Stomach (tissue), 9 donors: Measurements from ENCODE around the gene GALNT18. TPM values are rescaled to one million over a fixed set of nuclear protein-coding genes. Genes with fewer than 3 reads are reported as not detected.

Experiments
- DNase-seq, 2 donors: peaks; one replicate each; pipeline versions ENCODE4 v3.0.0 to v3.0.0-alpha.2; 2013 to 2019
- H3K27ac ChIP-seq, 5 donors: fragments of 200-600 bp in 4 of 5; sonication (generic) in 4 of 5; one replicate each; pipeline ENCODE4 v1.5.1; 2013 to 2019; ENCODE audit warnings: mild to moderate bottlenecking in 1 of 5, moderate library complexity in 1 of 5
- H3K27me3 ChIP-seq, 3 donors: fragments of 200-600 bp; sonication (generic); one replicate each; pipeline ENCODE4 v1.5.1; 2017 to 2019; ENCODE audit warnings: mixed run types in 1 of 3
- H3K36me3 ChIP-seq, 4 donors: fragments of 200-600 bp; sonication (generic); 1 replicate in 3 of 4; 2 replicates in 1 of 4; pipeline ENCODE4 v1.5.1; 2016 to 2019
- H3K4me1 ChIP-seq, 4 donors: fragments of 200-600 bp; sonication (generic); one replicate each; pipeline ENCODE4 v1.5.1; 2016 to 2019
- H3K4me3 ChIP-seq, 4 donors: fragments of 200-600 bp; sonication (generic) in 3 of 4; one replicate each; pipeline ENCODE4 v1.5.1; 2016 to 2019; ENCODE audit warnings: mild to moderate bottlenecking in 1 of 4
- H3K9me3 ChIP-seq, 4 donors: fragments of 200-600 bp; sonication (generic); one replicate each; pipeline ENCODE4 v1.5.1; 2016 to 2019
- CTCF ChIP-seq, 7 experiments: fragments of 450-650 bp in 4 of 7; fragments of 200-600 bp in 3 of 7; sonication (generic) in 3 of 7; IDR thresholded peaks; one replicate each; pipeline ENCODE4 v1.5.1; 2016 to 2019; ENCODE audit warnings: antibody characterized with exemption in 7 of 7, control low read depth in 2 of 7, mild to moderate bottlenecking in 1 of 7
- EP300 ChIP-seq: sonication (generic); formaldehyde crosslinking; IDR thresholded peaks from one replicate; pipeline ENCODE4 v1.6.1; 2017; ENCODE audit warnings: antibody characterized with exemption
- POLR2A ChIP-seq, 4 donors: fragments of 450-650 bp; IDR thresholded peaks; one replicate each; pipeline ENCODE4 v1.6.1; 2016; ENCODE audit warnings: antibody characterized with exemption in 4 of 4, control low read depth in 2 of 4, mild to moderate bottlenecking in 1 of 4, moderate library complexity in 1 of 4
- POLR2AphosphoS5 ChIP-seq, 3 donors: sonication (generic); formaldehyde crosslinking; IDR thresholded peaks; one replicate each; pipeline ENCODE4 v1.6.1; 2016; ENCODE audit warnings: antibody characterized with exemption in 3 of 3
- WGBS, 5 donors: extraction: QIAGEN DNeasy Blood & Tissue Kit in 3 of 5; methylation state at CpG; one replicate each; pipeline versions ENCODE4 v1.1.5 to v1.1.7; 2013 to 2018; 5-methylcytosine and 5-hydroxymethylcytosine counted together
- intact Hi-C: fragments of 100-400 bp; cut with DNase I; formaldehyde crosslinking; loops from one replicate; pipeline ENCODE4 v1.15.1; 2023; ENCODE audit warnings: low total_unique reads
- polyA plus RNA-seq, 3 donors: library from polyadenylated mRNA; stranded (reverse); fragments of 200-250 nt; gene quantifications; one replicate each; pipeline ENCODE4 v1.2.3, GENCODE V29; 2013
- total RNA-seq, 5 donors: library from RNA; depleted of rRNA; stranded (reverse); fragments of >200 nt; gene quantifications; one replicate each; pipeline versions ENCODE4 v1.1.0 to v1.2.3, GENCODE V29; 2014 to 2016
- donor health status: healthy with polysubstance abuse.
- donor health status: Bipolar disorder and iron deficiency.
- donor health status: healthy.

Gene GALNT18
- total and polyA plus RNA-seq, 8 donors = 0.58 to 16.1 (median 2.7) TPM

GRCh38 chr11:11500744-11501487 lies 120.9 kb downstream of the GALNT18 start:
- Histone ChIP-seq H3K27ac (no peak overlapping the region), H3K9me3 (no peaks in the 10 kb centered on the region), H3K4me3 (no peak overlapping the region), H3K27me3 (no peaks in the 10 kb centered on the region), H3K4me1 (peaks cover 0 to 16% (median 8%) of the 10 kb centered on the region in 4 donors), H3K36me3 (no peaks in the 10 kb centered on the region)
- TF ChIP-seq EP300 = no peak
- TF ChIP-seq CTCF (IDR thresholded peaks at IDR 0.05) = no peak
- TF ChIP-seq POLR2AphosphoS5 (IDR thresholded peaks at IDR 0.05) = no peak
- no peak for TF ChIP-seq POLR2A (IDR thresholded peaks at IDR 0.05)
- WGBS, 5 donors = 63 to 80% (median 74%) methylated on average over 7 to 9 of the region's 9 CpGs
- DNase-seq = no peak
- intact Hi-C loops = no loop called here

GRCh38 chr11:11499300-11499699 lies 122.5 kb downstream of the GALNT18 start:
- TF ChIP-seq POLR2A (IDR thresholded peaks at IDR 0.05) = no peak
- TF ChIP-seq CTCF (IDR thresholded peaks at IDR 0.05) = no peak
- no peak for TF ChIP-seq EP300
- no peak for TF ChIP-seq POLR2AphosphoS5 (IDR thresholded peaks at IDR 0.05)
- H3K36me3 ChIP-seq = no peaks in the 10 kb centered on the region
- H3K4me3 ChIP-seq = no peak overlapping the region
- no peaks in the 10 kb centered on the region for H3K27me3 ChIP-seq
- 80 to 100% (median 90%) methylated on average over 2 of the region's 2 CpGs for WGBS, 5 donors
- H3K27ac ChIP-seq = no peak overlapping the region
- H3K9me3 ChIP-seq = no peaks in the 10 kb centered on the region
- DNase-seq = no peak
- H3K4me1 ChIP-seq = peaks cover 0 to 16% (median 8%) of the 10 kb centered on the region in 4 donors
- intact Hi-C loops = no loop called here

- H3K9me3 ChIP-seq = no peaks in the 10 kb centered on the region
- no peak overlapping the region for H3K4me3 ChIP-seq
- intact Hi-C loops = no loop called here
- H3K27me3 ChIP-seq = no peaks in the 10 kb centered on the region
- no peak overlapping the region for H3K27ac ChIP-seq
- no peak for DNase-seq
- TF ChIP-seq EP300 (no peak), POLR2A (IDR thresholded peaks at IDR 0.05) (no peak), CTCF (IDR thresholded peaks at IDR 0.05) (no peak), POLR2AphosphoS5 (IDR thresholded peaks at IDR 0.05) (no peak)
- H3K4me1 ChIP-seq = peaks cover 0 to 16% (median 8%) of the 10 kb centered on the region in 4 donors
- whole genome bisulfite sequencing, 5 donors = 58 to 79% (median 67%) methylated on average over 3 of the region's 3 CpGs
- no peaks in the 10 kb centered on the region for H3K36me3 ChIP-seq
These were observed 123.6 kb downstream of the GALNT18 start for GRCh38 chr11:11498195-11498594.

- no peaks in the 10 kb centered on the region for H3K36me3 ChIP-seq
- H3K27me3 ChIP-seq = no peaks in the 10 kb centered on the region
- no peak for DNase-seq
- TF ChIP-seq CTCF (IDR thresholded peaks at IDR 0.05) (no peak), EP300 (no peak), POLR2AphosphoS5 (IDR thresholded peaks at IDR 0.05) (no peak), POLR2A (IDR thresholded peaks at IDR 0.05) (no peak)
- no peak overlapping the region for H3K4me3 ChIP-seq
- WGBS, 5 donors = 95 to 98% (median 95%) methylated on average over 2 of the region's 2 CpGs
- intact Hi-C loops = no loop called here
- H3K4me1 ChIP-seq = peaks cover 0 to 10% (median 3%) of the 10 kb centered on the region in 4 donors
- no peak overlapping the region for H3K27ac ChIP-seq
- no peaks in the 10 kb centered on the region for H3K9me3 ChIP-seq
These were observed 124.9 kb downstream of the GALNT18 start for GRCh38 chr11:11496879-11497278.
